ENCODE measurements around the gene DMXL1. TPM values are rescaled to one million over a fixed set of nuclear protein-coding genes. Genes with fewer than 3 reads are reported as not detected.
"Not testable (repeated sequence)": the region's sequence is repeated elsewhere in the genome, so short reads cannot be mapped to it uniquely, and the experiment has no call there.

Gene DMXL1
- total RNA-seq, 1 donor from 2014 or later = 29.1 TPM

- intact Hi-C loops (cut with micrococcal nuclease) = no loop called here
These were observed 47.1 kb downstream of the DMXL1 start for GRCh38 chr5:119118000-119118399.

GRCh38 chr5:119120893-119121292 is 50.0 kb downstream of the DMXL1 start:
- intact Hi-C loops (cut with micrococcal nuclease) = no loop called here

DNA sequence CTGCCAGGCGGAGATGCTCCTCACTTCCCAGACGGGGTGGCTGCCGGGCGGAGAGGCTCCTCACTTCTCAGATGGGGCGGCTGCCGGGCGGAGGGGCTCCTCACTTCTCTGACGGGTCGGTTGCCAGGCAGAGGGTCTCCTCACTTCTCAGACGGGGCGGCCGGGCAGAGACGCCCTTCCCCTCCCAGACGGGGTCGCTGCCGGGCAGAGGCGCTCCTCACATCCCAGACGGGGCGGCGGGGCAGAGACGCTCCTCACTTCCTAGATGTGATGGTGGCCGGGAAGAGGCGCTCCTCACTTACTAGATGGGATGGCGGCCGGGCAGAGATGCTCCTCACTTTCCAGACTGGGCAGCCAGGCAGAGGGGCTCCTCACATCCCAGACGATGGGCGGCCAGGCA is 51.6 kb downstream of the DMXL1 start:
- intact Hi-C loops (cut with micrococcal nuclease) = not testable (repeated sequence)

DNA sequence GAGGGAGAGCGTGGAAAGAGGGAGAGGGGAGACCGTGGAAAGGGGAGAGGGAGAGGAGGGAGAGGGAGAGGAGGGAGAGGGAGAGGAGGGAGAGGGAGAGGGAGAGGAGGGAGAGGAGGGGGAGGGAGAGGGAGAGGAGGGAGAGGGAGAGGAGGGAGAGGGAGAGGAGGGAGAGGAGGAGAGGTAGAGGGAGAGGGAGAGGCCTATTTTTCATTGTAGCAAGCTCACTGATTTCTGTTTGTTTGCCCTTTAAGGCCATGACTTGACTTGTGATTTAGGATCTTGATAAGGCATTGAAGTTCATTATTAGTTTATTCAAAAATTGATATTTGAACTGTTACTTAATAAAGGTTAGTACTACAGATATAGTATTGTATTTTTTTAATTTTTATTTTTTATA is 52.4 kb downstream of the DMXL1 start:
- intact Hi-C loops (cut with micrococcal nuclease) = no loop called here

DNA sequence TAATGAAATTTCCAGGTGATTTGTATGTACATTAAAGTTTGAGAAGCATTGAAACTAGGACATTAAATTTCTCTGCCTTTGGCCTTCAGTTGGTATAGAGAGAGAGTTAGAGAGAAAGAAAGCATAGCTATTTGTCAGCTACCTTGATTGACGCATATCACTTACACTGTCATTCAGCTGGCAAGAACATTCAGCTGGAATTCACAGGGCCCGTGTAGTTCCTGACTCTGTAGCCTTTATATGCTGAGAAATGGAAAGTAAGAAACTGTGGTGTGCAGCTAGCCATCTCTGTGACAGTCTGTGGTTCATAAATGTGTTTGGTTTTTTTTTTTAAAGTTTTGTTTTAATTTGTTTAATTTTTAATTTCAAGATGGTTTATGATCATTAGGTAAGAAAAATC is 58.9 kb downstream of the DMXL1 start:
- intact Hi-C loops (cut with micrococcal nuclease) = no loop called here

GRCh38 chr5:119131530-119132304 is 60.8 kb downstream of the DMXL1 start:
- intact Hi-C loops (cut with micrococcal nuclease) = no loop called here

- intact Hi-C loops (cut with micrococcal nuclease) = not testable (repeated sequence)
These were observed 64.9 kb downstream of the DMXL1 start for GRCh38 chr5:119135743-119136142.

GRCh38 chr5:119136666-119137318 is 65.9 kb downstream of the DMXL1 start:
- intact Hi-C loops (cut with micrococcal nuclease) = no loop called here

DNA sequence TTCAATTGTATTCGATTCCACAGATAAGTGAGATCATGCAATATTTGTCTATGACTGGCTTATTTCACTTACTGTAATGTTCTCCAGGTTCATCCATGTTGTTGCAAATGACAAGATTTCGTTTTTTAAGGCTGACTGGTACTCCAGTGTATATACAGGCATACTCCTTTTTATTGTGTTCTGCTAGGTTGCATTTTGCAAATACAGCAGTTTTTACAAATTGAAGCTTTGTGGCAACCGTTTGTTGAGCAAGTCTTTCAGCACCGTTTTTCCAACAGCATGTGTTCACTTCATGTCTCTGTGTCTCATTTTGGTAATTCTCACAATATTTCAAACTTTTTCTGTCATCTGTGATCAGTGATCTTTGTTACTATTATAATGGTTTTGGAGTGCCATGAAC is 82.7 kb downstream of the DMXL1 start:
- intact Hi-C loops (cut with micrococcal nuclease) = no loop called here

DNA sequence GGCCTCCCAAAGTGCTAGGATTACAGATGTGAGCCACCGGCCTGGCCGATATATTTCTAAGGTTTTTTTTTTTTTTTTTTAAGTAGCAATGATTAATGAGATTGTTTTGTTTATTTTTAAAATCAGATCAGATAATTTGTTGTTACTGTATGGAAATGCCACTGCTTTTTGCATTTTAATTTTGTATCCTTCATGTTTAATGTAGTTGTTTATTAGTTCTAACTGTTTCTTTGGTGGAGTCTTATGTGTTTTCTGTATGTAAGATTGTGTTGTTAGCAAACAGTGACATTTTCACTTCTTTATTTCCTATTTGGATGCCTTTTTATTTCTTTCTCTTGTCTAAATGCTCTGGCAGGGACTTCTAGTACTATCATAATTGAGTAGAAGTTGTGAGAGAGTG is 87.3 kb downstream of the DMXL1 start:
- intact Hi-C loops (cut with micrococcal nuclease) = no loop called here

DNA sequence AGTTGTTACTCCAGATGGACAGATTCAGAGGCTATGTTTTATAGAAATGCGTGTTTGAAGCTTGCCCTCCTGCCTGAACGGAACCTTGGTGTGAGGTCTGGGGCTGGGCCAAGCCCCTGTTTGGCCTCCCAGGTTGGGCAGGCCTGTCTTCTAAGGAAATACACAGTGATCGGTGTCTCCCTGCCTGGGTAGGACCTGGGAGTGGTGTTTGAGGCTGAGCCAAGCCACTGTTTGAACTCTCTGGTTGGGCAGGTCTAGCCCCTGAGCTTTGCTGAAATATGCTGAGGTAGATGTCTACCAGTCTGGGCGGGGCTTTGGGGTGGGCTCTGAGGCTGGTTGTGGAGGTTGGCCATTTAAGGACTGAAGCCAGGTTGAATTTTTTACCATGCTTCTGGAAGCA is 90.5 kb downstream of the DMXL1 start:
- intact Hi-C loops (cut with micrococcal nuclease) = no loop called here

GRCh38 chr5:119166026-119166425 is 95.1 kb downstream of the DMXL1 start:
- intact Hi-C loops (cut with micrococcal nuclease) = no loop called here

GRCh38 chr5:119168401-119168800 is 97.5 kb downstream of the DMXL1 start:
- intact Hi-C loops (cut with micrococcal nuclease) = no loop called here

- intact Hi-C loops (cut with micrococcal nuclease) = no loop called here
These were observed 100.8 kb downstream of the DMXL1 start for GRCh38 chr5:119171686-119172085.

DNA sequence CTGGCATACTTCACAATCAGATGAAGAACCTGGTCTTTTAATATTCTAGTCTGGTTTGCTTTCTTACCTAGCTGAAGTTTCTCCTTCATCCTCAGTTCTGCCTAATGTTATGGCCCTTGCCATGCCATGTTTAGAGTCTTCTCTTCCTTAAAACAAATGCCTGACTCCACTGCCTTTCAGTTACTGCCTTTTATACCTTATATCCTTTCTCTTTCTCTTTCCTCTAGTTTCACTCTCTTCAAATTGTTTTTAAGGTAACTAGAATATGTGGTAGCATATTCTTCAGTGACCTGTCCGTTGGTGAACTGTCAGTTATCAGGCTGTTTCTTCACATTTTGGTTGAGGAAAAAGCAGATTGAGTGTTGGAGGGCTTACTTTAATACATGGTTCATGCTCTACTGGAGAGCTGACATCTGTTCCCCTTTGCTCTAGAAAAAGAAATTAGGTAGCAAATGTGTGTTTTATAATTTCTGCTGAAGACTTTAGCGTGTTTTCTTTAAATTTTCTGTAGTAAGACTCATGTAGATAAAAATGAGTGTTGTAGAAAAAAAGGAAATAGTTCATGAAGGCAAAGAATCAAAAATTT is 103.8 kb downstream of the DMXL1 start:
- intact Hi-C loops (cut with micrococcal nuclease) = no loop called here

DNA sequence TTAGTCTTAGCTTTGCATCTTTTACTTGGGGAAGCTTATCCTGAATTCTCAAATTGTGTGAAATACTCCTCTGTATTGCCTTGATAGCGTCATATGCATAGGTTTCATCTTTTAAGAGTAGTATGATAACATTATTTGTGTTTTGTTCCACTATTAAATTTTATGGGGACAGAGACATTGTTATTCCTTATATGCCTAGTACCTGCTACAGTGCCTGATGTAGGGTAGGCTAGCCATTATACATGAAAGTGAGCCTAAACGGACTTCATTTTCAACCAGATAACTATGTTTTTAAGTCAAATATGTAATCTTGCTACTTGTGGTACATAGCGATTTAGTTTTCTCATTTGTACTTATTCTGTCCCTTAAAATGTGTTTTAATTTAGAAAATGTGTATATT is 105.9 kb downstream of the DMXL1 start:
- intact Hi-C loops (cut with micrococcal nuclease) = no loop called here

GRCh38 chr5:119177226-119177625 is 106.3 kb downstream of the DMXL1 start:
- intact Hi-C loops (cut with micrococcal nuclease) = no loop called here

DNA sequence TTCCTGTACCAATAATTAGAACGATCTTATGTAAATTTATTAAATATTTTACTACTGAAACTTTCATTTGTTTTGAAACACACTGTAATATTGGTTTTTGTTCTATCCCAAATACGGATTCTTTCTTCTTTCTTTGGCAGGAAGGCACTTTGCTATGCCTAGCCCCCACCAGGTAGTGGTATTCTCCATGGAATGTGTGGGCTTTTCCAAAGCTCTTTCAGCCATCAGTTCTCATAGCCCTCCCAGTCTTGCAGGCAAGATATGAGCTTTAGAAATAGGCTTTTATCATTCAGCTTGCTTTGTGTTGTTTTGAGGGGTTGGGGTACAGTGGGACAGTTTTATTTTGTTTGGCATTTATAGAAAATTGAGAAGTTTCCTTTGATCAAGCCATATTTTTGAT is 107.5 kb downstream of the DMXL1 start:
- intact Hi-C loops (cut with micrococcal nuclease) = no loop called here

- intact Hi-C loops (cut with micrococcal nuclease) = no loop called here
These were observed 109.2 kb downstream of the DMXL1 start for GRCh38 chr5:119179857-119180641.

- intact Hi-C loops (cut with micrococcal nuclease) = not testable (repeated sequence)
These were observed 114.6 kb downstream of the DMXL1 start for GRCh38 chr5:119185512-119185911.

GRCh38 chr5:119187776-119188529 is 117.1 kb downstream of the DMXL1 start:
- intact Hi-C loops (cut with micrococcal nuclease) = no loop called here

All from T-helper 1 cell treated with Interleukin-12 subunit alpha and Interleukin-12 subunit beta and Interleukin-4 antibody, amounts not matched to agents 30 ng/mL and 1 ng/mL, for 36 hours (primary cell).